Caco-2 (cell line): Measurements from ENCODE around the gene ACTR6. TPM values are rescaled to one million over a fixed set of nuclear protein-coding genes. Genes with fewer than 3 reads are reported as not detected.
A peak's percentile ranks its signal among the peaks of the same experiment; 100 is the strongest.

Source experiments
- BruUV-seq: library from RNA; stranded (reverse); fragments of 400-500 nt; replicated peaks from 2 replicates; lab custom pipeline; 2021; lab: Mats Ljungman, UMichigan
- CTCF ChIA-PET: fragments of 300-600 bp; sonication (Branson Sonifier 250); formaldehyde crosslinking; loops from one replicate; lab custom pipeline; 2022; ENCODE audit warnings: antibody characterized with exemption; lab: Charles Lee
- POLR2A ChIA-PET: fragments of 300-600 bp; sonication (Branson Sonifier 250); formaldehyde crosslinking; loops from one replicate; lab custom pipeline; 2022; ENCODE audit warnings: antibody characterized with exemption; lab: Charles Lee
- DNase-seq, 2 experiments: peaks; one replicate each; pipeline versions ENCODE4 v3.0.0 to v3.0.0-alpha.2; 2020 to 2022
- H3K27me3 ChIP-seq: replicated peaks from 2 replicates; pipeline ENCODE4 v1.6.0; 2011; ENCODE audit warnings: low read length; ENCODE audit not compliant: control insufficient read depth, insufficient read depth
- H3K36me3 ChIP-seq: 2 replicates; pipeline ENCODE4 v1.5.1; 2011; ENCODE audit warnings: low read length; ENCODE audit not compliant: control insufficient read depth, insufficient read depth
- H3K4me1 ChIP-seq: fragments of 250-450 bp; sonication (Bioruptor Pico); 2 replicates; pipeline ENCODE4 v1.5.1; 2020; ENCODE audit warnings: mild to moderate bottlenecking
- H3K4me3 ChIP-seq: 2 replicates; pipeline ENCODE4 v1.5.1; 2011; ENCODE audit warnings: low read depth, mild to moderate bottlenecking, control low read depth, low read length
- H3K9me3 ChIP-seq: fragments of 250-450 bp; sonication (Bioruptor Pico); 2 replicates; pipeline ENCODE4 v1.5.1; 2020; ENCODE audit warnings: mild to moderate bottlenecking, moderate library complexity
- H3K27ac Mint-ChIP-seq: one replicate; pipeline ENCODE4 v1.8.0; 2022; ENCODE audit warnings: mixed read lengths; ENCODE audit not compliant: unreplicated experiment
- H3K27me3 Mint-ChIP-seq: one replicate; pipeline ENCODE4 v1.8.0; 2022; ENCODE audit warnings: mixed read lengths; ENCODE audit not compliant: insufficient read depth, unreplicated experiment
- H3K36me3 Mint-ChIP-seq: one replicate; pipeline ENCODE4 v1.8.0; 2022; ENCODE audit warnings: mild to moderate bottlenecking, mixed read lengths; ENCODE audit not compliant: insufficient read depth, unreplicated experiment
- H3K4me1 Mint-ChIP-seq: one replicate; pipeline ENCODE4 v1.8.0; 2022; ENCODE audit warnings: low read depth, mixed read lengths; ENCODE audit not compliant: unreplicated experiment
- H3K4me3 Mint-ChIP-seq: one replicate; pipeline ENCODE4 v1.8.0; 2022; ENCODE audit warnings: mild to moderate bottlenecking, moderate library complexity, mixed read lengths; ENCODE audit not compliant: unreplicated experiment
- H3K9me3 Mint-ChIP-seq: one replicate; pipeline ENCODE4 v1.8.0; 2022; ENCODE audit warnings: mixed read lengths; ENCODE audit not compliant: unreplicated experiment
- intact Hi-C: fragments of 100-400 bp; cut with micrococcal nuclease; formaldehyde crosslinking; loops from one replicate; pipeline ENCODE4 v1.10.0; 2022; ENCODE audit not compliant: unreplicated experiment
- total RNA-seq: library from RNA; stranded (reverse); gene quantifications from 2 replicates; pipeline ENCODE4 v1.2.3, GENCODE V29; 2022
- TF ChIP-seq, protein P1 (sequence below), 2 experiments: fragments of 200-600 bp in 1 of 2; IDR thresholded peaks; 1 replicate in 1 of 2; 2 replicates in 1 of 2; pipeline versions ENCODE4 v1.5.1 to v1.8.0; 2011 to 2022; ENCODE audit warnings: antibody characterized with exemption in 1 of 2, control low read depth in 1 of 2, inconsistent platforms in 1 of 2, low read depth in 1 of 2, low read length in 1 of 2, mild to moderate bottlenecking in 1 of 2, moderate library complexity in 1 of 2; ENCODE audit not compliant: insufficient read depth in 1 of 2, severe bottlenecking in 1 of 2, unreplicated experiment in 1 of 2

Gene ACTR6
- total RNA-seq, 1 experiment from 2014 or later: 26.0 TPM

DNA sequence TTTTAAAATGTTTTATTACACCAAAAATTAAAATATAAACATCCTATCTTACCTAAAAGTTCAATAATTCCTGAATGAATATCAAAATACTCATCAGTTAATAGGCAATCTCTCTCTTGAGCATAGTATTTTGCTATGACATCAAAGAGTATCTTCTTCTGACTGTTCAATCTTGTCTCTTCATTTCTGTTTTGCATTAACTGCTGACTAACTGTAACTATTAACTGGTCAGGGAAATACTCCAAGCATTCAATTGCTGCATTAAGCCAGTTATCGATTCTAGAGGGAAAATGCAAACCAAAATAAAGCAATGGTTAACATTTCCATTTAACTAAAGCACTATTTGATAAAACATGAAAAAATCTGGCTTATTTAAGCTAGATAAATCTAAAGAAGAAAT, 52.8 kb downstream of the ACTR6 start:
- no peaks in the 10 kb centered on the region for H3K9me3 Mint-ChIP-seq
- ChIA-PET POLR2A (no interaction called here), CTCF (no interaction called here)
- no TSS peak for BruUV-seq
- H3K27me3 Mint-ChIP-seq: no peaks in the 10 kb centered on the region
- H3K9me3 ChIP-seq: no peaks in the 10 kb centered on the region
- intact Hi-C loops: loop anchor here (2.0 kb wide), 1 partner anchor 13 kb away; the partner anchor contains the start of genes DEPDC4 and SCYL2
- H3K4me3 ChIP-seq: no peak overlapping the region
- DNase-seq: no peak
- H3K4me1 Mint-ChIP-seq: peaks cover 18% of the 10 kb centered on the region
- H3K27me3 ChIP-seq: no peaks in the 10 kb centered on the region
- no peaks in the 10 kb centered on the region for H3K36me3 ChIP-seq
- TF ChIP-seq, protein P1, sequence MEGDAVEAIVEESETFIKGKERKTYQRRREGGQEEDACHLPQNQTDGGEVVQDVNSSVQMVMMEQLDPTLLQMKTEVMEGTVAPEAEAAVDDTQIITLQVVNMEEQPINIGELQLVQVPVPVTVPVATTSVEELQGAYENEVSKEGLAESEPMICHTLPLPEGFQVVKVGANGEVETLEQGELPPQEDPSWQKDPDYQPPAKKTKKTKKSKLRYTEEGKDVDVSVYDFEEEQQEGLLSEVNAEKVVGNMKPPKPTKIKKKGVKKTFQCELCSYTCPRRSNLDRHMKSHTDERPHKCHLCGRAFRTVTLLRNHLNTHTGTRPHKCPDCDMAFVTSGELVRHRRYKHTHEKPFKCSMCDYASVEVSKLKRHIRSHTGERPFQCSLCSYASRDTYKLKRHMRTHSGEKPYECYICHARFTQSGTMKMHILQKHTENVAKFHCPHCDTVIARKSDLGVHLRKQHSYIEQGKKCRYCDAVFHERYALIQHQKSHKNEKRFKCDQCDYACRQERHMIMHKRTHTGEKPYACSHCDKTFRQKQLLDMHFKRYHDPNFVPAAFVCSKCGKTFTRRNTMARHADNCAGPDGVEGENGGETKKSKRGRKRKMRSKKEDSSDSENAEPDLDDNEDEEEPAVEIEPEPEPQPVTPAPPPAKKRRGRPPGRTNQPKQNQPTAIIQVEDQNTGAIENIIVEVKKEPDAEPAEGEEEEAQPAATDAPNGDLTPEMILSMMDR (IDR thresholded peaks at IDR 0.05; ENCODE audit: insufficient read depth in 1 of 2, low read depth in 1 of 2, low read length in 1 of 2, severe bottlenecking in 1 of 2, unreplicated experiment in 1 of 2): no peak
- H3K4me3 Mint-ChIP-seq: no peak overlapping the region
- H3K27ac Mint-ChIP-seq: no peak overlapping the region
- peaks cover 19% of the 10 kb centered on the region for H3K4me1 ChIP-seq
- peaks cover 4% of the 10 kb centered on the region for H3K36me3 Mint-ChIP-seq

DNA sequence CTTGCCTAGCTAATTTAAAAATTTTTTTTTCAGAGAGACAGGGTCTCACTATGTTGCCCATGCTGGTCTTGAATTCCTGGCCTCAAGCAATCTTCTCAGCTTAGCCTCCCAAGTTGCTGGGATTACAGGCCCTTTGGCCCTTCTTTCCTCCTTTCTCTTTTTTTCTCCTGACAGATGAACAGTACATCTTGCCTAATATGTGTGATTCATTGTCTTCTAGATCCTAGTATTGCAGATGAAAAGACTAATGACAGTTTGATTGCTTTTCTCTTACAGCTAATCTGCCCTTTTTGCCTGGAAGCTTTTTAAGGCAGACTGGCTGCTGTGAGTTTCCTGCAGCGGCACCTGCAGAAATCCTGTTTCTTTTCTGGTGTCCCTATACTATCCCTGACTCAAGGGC, 54.3 kb downstream of the ACTR6 start:
- DNase-seq: no peak
- H3K36me3 Mint-ChIP-seq: peaks cover 4% of the 10 kb centered on the region
- POLR2A ChIA-PET: interaction anchor here (0.6 kb wide), 1 partner anchor 12 kb away, joined by 8 read pairs; the partner anchor contains the start of genes DEPDC4 and SCYL2
- H3K4me3 Mint-ChIP-seq: no peak overlapping the region
- H3K4me1 Mint-ChIP-seq: peaks cover 18% of the 10 kb centered on the region
- TF ChIP-seq, protein P1 (IDR thresholded peaks at IDR 0.05; ENCODE audit: insufficient read depth in 1 of 2, low read depth in 1 of 2, low read length in 1 of 2, severe bottlenecking in 1 of 2, unreplicated experiment in 1 of 2): no peak
- H3K27me3 Mint-ChIP-seq: no peaks in the 10 kb centered on the region
- H3K9me3 Mint-ChIP-seq: no peaks in the 10 kb centered on the region
- CTCF ChIA-PET: interaction anchor here (0.7 to 1.3 kb wide), 2 partner anchors 12 to 20 kb away, joined by 3 to 5 read pairs; partner anchors contain the start of genes DEPDC4 and SCYL2
- peaks cover 19% of the 10 kb centered on the region for H3K4me1 ChIP-seq
- no peak overlapping the region for H3K4me3 ChIP-seq
- no peaks in the 10 kb centered on the region for H3K27me3 ChIP-seq
- no TSS peak for BruUV-seq
- H3K9me3 ChIP-seq: no peaks in the 10 kb centered on the region
- H3K36me3 ChIP-seq: no peaks in the 10 kb centered on the region
- intact Hi-C loops: no loop called here
- H3K27ac Mint-ChIP-seq: peak overlapping the region; percentile 4

DNA sequence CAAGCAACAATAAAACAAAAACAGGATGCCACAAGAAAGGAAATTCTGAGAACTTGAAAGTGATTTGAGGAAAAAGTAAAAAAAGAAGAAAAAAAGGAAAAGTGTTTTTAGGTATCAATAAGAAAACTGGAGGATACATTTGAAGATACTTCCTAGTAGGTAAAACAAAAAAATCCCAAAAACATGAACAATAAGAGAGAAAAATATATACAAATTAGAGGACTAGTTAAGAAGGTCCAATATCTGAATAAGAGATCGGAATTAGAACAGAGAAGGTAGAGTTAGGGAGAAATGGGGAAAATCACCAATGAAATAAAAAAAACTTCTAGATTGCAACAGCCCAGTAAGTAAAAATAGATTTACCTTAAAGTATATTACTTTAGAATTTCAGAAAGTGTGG, 57.5 kb downstream of the ACTR6 start:
- H3K36me3 ChIP-seq: no peaks in the 10 kb centered on the region
- no peak for DNase-seq
- Mint-ChIP-seq H3K4me1 (peaks cover 18% of the 10 kb centered on the region), H3K36me3 (peaks cover 4% of the 10 kb centered on the region), H3K9me3 (no peaks in the 10 kb centered on the region), H3K27me3 (no peaks in the 10 kb centered on the region), H3K27ac (no peak overlapping the region), H3K4me3 (no peak overlapping the region)
- no peaks in the 10 kb centered on the region for H3K27me3 ChIP-seq
- ChIA-PET POLR2A (no interaction called here), CTCF (no interaction called here)
- BruUV-seq: no TSS peak
- no peaks in the 10 kb centered on the region for H3K9me3 ChIP-seq
- intact Hi-C loops: no loop called here
- TF ChIP-seq, protein P1 (IDR thresholded peaks at IDR 0.05; ENCODE audit: insufficient read depth in 1 of 2, low read depth in 1 of 2, low read length in 1 of 2, severe bottlenecking in 1 of 2, unreplicated experiment in 1 of 2): no peak
- H3K4me1 ChIP-seq: peaks cover 9% of the 10 kb centered on the region
- H3K4me3 ChIP-seq: no peak overlapping the region
